PC-9 (cell line): Measurements from ENCODE around the gene DST. TPM values are rescaled to one million over a fixed set of nuclear protein-coding genes. Genes with fewer than 3 reads are reported as not detected.

ENCODE experiments used
- BruUV-seq: library from RNA; stranded (reverse); fragments of 400-500 nt; replicated peaks from 2 replicates; lab custom pipeline; 2021; lab: Mats Ljungman, UMichigan
- CTCF ChIA-PET: fragments of 300-600 bp; sonication (Branson Sonifier 250); formaldehyde crosslinking; loops from one replicate; lab custom pipeline; 2022; ENCODE audit warnings: antibody characterized with exemption; lab: Charles Lee
- POLR2A ChIA-PET: fragments of 300-600 bp; sonication (Branson Sonifier 250); formaldehyde crosslinking; loops from one replicate; lab custom pipeline; 2022; ENCODE audit warnings: antibody characterized with exemption; ENCODE audit not compliant: unreplicated experiment; lab: Charles Lee
- DNase-seq, 2 experiments: peaks; one replicate each; pipeline versions ENCODE4 v3.0.0 to v3.0.0-alpha.2; 2015 to 2022; ENCODE audit warnings: mixed read lengths in 1 of 2
- H2AFZ ChIP-seq: fragments of 200-600 bp; sonication (generic); 2 replicates; pipeline ENCODE4 v1.8.1; 2017; ENCODE audit warnings: antibody characterized with exemption
- H3F3A ChIP-seq: fragments of 200-600 bp; sonication (generic); 2 replicates; pipeline ENCODE4 v1.8.1; 2017; ENCODE audit warnings: antibody characterized with exemption, mild to moderate bottlenecking, low read depth; ENCODE audit not compliant: insufficient read depth
- H3K27ac ChIP-seq: fragments of 200-600 bp; sonication (generic); 2 replicates; pipeline ENCODE4 v1.6.1; 2016; ENCODE audit warnings: mixed run types
- H3K27me3 ChIP-seq: fragments of 200-600 bp; sonication (generic); 2 replicates; pipeline ENCODE4 v1.6.1; 2016; ENCODE audit warnings: low read depth, mixed run types; ENCODE audit not compliant: insufficient read depth
- H3K36me3 ChIP-seq: fragments of 200-600 bp; sonication (generic); 2 replicates; pipeline ENCODE4 v1.6.1; 2016; ENCODE audit warnings: low read depth, mixed run types
- H3K4me1 ChIP-seq: fragments of 200-600 bp; sonication (generic); replicated peaks from 2 replicates; pipeline ENCODE4 v1.6.1; 2016; ENCODE audit warnings: mixed run types; ENCODE audit not compliant: insufficient read depth
- H3K4me2 ChIP-seq: fragments of 200-600 bp; sonication (generic); 2 replicates; pipeline ENCODE4 v1.6.1; 2017; ENCODE audit warnings: mixed run types
- H3K4me3 ChIP-seq: fragments of 200-600 bp; sonication (generic); 2 replicates; pipeline ENCODE4 v1.6.1; 2016; ENCODE audit warnings: mixed run types
- H3K79me2 ChIP-seq: fragments of 200-600 bp; sonication (generic); 2 replicates; pipeline ENCODE4 v1.6.1; 2017; ENCODE audit warnings: low read depth, mixed run types
- H3K9me2 ChIP-seq: fragments of 200-600 bp; sonication (generic); 2 replicates; pipeline ENCODE4 v1.8.1; 2017; ENCODE audit warnings: mild to moderate bottlenecking; ENCODE audit not compliant: insufficient read depth
- H3K9me3 ChIP-seq: fragments of 200-600 bp; sonication (generic); 2 replicates; pipeline ENCODE4 v1.8.1; 2016; ENCODE audit warnings: low read depth; ENCODE audit not compliant: insufficient read depth
- H4K20me1 ChIP-seq: fragments of 200-600 bp; sonication (generic); 2 replicates; pipeline ENCODE4 v1.8.1; 2017; ENCODE audit not compliant: insufficient read depth
- CTCF ChIP-seq: fragments of 200-600 bp; sonication (generic); conservative IDR thresholded peaks from 2 replicates; pipeline ENCODE4 v1.6.1; 2017; ENCODE audit warnings: mixed run types, antibody characterized with exemption, mild to moderate bottlenecking, moderate library complexity
- EZH2 ChIP-seq: fragments of 200-600 bp; sonication (generic); IDR thresholded peaks from 2 replicates; pipeline ENCODE4 v1.8.0; 2017; ENCODE audit warnings: antibody characterized with exemption, low read depth
- intact Hi-C: fragments of 100-400 bp; cut with micrococcal nuclease; formaldehyde crosslinking; loops from one replicate; pipeline ENCODE4 v1.10.0; 2022; ENCODE audit not compliant: unreplicated experiment
- total RNA-seq: library from RNA; stranded (reverse); gene quantifications from 2 replicates; pipeline ENCODE4 v1.2.3, GENCODE V29; 2021

The DST gene
- total RNA-seq, 1 experiment from 2014 or later: 217 TPM

DNA sequence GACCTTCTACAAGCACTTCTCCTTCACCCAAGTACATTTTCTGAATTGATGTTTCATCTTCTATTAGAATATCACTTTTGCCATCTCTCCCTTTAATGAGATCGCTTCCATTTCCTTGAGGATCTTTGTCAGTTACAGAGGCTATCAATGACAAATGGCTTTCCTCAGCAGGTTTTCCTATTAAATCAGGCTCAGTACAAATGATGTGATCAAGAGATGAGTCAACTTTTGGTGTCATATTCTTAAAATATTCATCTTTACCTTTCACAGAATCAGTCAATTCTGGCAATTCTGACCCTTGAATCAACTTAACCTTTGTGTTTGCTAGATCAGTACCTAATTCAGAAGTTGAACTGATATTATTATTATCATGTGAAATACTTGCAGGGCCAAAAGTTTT, 37.3 kb downstream of the DST start:
- ChIA-PET CTCF (no interaction called here), POLR2A (no interaction called here)
- no peak overlapping the region for H3K4me3 ChIP-seq
- no peak for TF ChIP-seq CTCF
- TF ChIP-seq EZH2: no peak
- intact Hi-C loops: no loop called here
- no peaks in the 10 kb centered on the region for H3K27me3 ChIP-seq
- no peaks in the 10 kb centered on the region for H3F3A ChIP-seq
- H3K4me1 ChIP-seq: no peaks in the 10 kb centered on the region
- DNase-seq: no peak
- H3K36me3 ChIP-seq: peaks cover 15% of the 10 kb centered on the region; the same call in 1 of the 2 replicates
- H3K4me2 ChIP-seq: no peak overlapping the region
- 0 out of 2 replicates have a peak, but pooled peaks cover 3% of the 10 kb centered on the region for H4K20me1 ChIP-seq
- no peaks in the 10 kb centered on the region for H3K9me2 ChIP-seq
- no peak overlapping the region for H3K27ac ChIP-seq
- BruUV-seq: no TSS peak
- H3K79me2 ChIP-seq: no peaks in the 10 kb centered on the region
- H3K9me3 ChIP-seq: no peaks in the 10 kb centered on the region
- H2AFZ ChIP-seq: no peak overlapping the region

DNA sequence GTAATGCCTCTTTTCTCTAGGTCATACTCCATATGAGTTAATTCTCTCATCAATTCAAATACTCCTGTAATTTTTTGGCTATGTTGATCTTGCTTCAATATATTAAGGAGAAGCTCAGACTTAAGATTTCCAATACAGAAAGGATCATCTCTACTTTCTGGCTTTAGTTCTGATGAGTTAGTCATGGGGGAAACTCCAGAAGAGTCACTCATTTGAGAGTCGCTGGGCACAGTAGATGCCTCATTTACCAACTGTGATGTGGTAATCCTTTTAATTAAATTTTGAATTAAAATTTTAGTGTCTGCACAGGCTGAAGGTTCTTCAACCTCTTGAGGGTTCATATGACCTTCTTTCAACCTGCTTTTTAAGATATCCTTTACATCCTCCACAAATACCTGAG, 38.5 kb downstream of the DST start:
- TF ChIP-seq CTCF (no peak), EZH2 (no peak)
- BruUV-seq: no TSS peak
- Histone ChIP-seq H3K27ac (no peak overlapping the region), H3K4me3 (no peak overlapping the region), H3K9me3 (no peaks in the 10 kb centered on the region), H3K9me2 (no peaks in the 10 kb centered on the region), H2AFZ (no peak overlapping the region), H3F3A (no peaks in the 10 kb centered on the region), H3K4me2 (no peak overlapping the region), H3K27me3 (no peaks in the 10 kb centered on the region), H3K79me2 (no peaks in the 10 kb centered on the region), H3K4me1 (no peaks in the 10 kb centered on the region), H3K36me3 (peaks cover 21% of the 10 kb centered on the region; the same call in 1 of the 2 replicates), H4K20me1 (0 out of 2 replicates have a peak, but pooled peaks cover 3% of the 10 kb centered on the region)
- intact Hi-C loops: no loop called here
- CTCF ChIA-PET: no interaction called here
- POLR2A ChIA-PET: no interaction called here
- no peak for DNase-seq

DNA sequence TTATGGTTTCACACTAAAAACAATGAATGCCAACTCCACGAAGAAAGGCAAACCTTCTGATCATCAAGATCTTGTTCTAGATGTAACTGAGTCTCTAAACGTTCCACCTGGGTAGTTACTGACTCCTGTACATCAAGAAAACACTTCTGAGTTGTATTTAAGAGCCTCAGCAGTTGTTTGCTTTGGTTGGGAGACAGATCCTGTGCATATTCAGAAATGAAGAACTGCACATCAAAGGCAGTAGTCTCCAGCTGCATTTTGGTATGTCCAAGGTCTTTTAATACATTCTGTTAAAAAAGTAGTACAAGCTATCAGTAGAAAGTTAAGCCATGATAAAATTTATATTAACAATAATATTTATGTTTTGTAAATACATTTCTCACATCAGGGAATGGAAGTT, 41.3 kb downstream of the DST start:
- intact Hi-C loops: no loop called here
- ChIA-PET CTCF (no interaction called here), POLR2A (interaction anchor here (0.7 kb wide), 1 partner anchor 36 kb away, joined by 4 read pairs; no protein-coding TSS in a partner anchor)
- H3K36me3 ChIP-seq: 0 out of 2 replicates have a peak, but pooled peaks cover 16% of the 10 kb centered on the region
- H3F3A ChIP-seq: no peaks in the 10 kb centered on the region
- no peak for DNase-seq
- TF ChIP-seq EZH2 (no peak), CTCF (no peak)
- 0 out of 2 replicates have a peak, but pooled peaks cover 3% of the 10 kb centered on the region for H4K20me1 ChIP-seq
- no peaks in the 10 kb centered on the region for H3K27me3 ChIP-seq
- H2AFZ ChIP-seq: no peak overlapping the region
- H3K9me2 ChIP-seq: no peaks in the 10 kb centered on the region
- H3K4me1 ChIP-seq: no peaks in the 10 kb centered on the region
- no TSS peak for BruUV-seq
- no peak overlapping the region for H3K4me2 ChIP-seq
- H3K79me2 ChIP-seq: no peaks in the 10 kb centered on the region
- H3K4me3 ChIP-seq: no peak overlapping the region
- H3K9me3 ChIP-seq: no peaks in the 10 kb centered on the region
- no peak overlapping the region for H3K27ac ChIP-seq
